Central memory CD8-positive, alpha-beta T cell (primary cell): Measurements from ENCODE around the gene ZBTB44.
"Not testable (repeated sequence)": the region's sequence is repeated elsewhere in the genome, so short reads cannot be mapped to it uniquely, and the experiment has no call there.

ENCODE experiments used
- ATAC-seq: fragments of 150-1000 bp; cut with Tn5 transposase; replicated peaks from 2 replicates; pipeline ENCODE4 v1.10.0; 2022; ENCODE audit warnings: mild to moderate bottlenecking, moderate FRiP score, moderate number of reproducible peaks; ENCODE audit not compliant: poor library complexity, severe bottlenecking; ENCODE audit errors: extremely low read depth
- DNase-seq, 2 donors: peaks; one replicate each; pipeline ENCODE4 v3.0.0; 2021; ENCODE audit warnings: low spot score in 2 of 2
- H3K27ac Mint-ChIP-seq: one replicate; pipeline ENCODE4 v1.8.0; 2022; ENCODE audit warnings: low read depth, mild to moderate bottlenecking, moderate library complexity, mixed read lengths
- H3K27me3 Mint-ChIP-seq: one replicate; pipeline ENCODE4 v1.8.0; 2022; ENCODE audit warnings: mixed read lengths
- H3K36me3 Mint-ChIP-seq: one replicate; pipeline ENCODE4 v1.8.0; 2022; ENCODE audit warnings: mild to moderate bottlenecking, moderate library complexity, mixed read lengths; ENCODE audit not compliant: insufficient read depth
- H3K4me1 Mint-ChIP-seq: one replicate; pipeline ENCODE4 v1.8.0; 2022; ENCODE audit warnings: mixed read lengths
- H3K4me3 Mint-ChIP-seq: one replicate; pipeline ENCODE4 v1.8.0; 2022; ENCODE audit warnings: mild to moderate bottlenecking, moderate library complexity, mixed read lengths
- H3K9me3 Mint-ChIP-seq: one replicate; pipeline ENCODE4 v1.8.0; 2022; ENCODE audit warnings: mixed read lengths

The ZBTB44 gene

GRCh38 chr11:130237282-130238006 is 77.3 kb downstream of the ZBTB44 start:
- Mint-ChIP-seq H3K9me3 (no peaks in the 10 kb centered on the region), H3K27me3 (no peaks in the 10 kb centered on the region), H3K4me1 (no peaks in the 10 kb centered on the region), H3K27ac (no peak overlapping the region), H3K4me3 (no peak overlapping the region), H3K36me3 (peaks cover 40% of the 10 kb centered on the region)
- DNase-seq (no peak), ATAC-seq (no peak)

GRCh38 chr11:130234315-130234714 is 80.4 kb downstream of the ZBTB44 start:
- DNase-seq: no peak
- peaks cover 35% of the 10 kb centered on the region for H3K36me3 Mint-ChIP-seq
- no peak overlapping the region for H3K4me3 Mint-ChIP-seq
- no peak overlapping the region for H3K27ac Mint-ChIP-seq
- ATAC-seq: no peak
- no peaks in the 10 kb centered on the region for H3K4me1 Mint-ChIP-seq
- no peaks in the 10 kb centered on the region for H3K27me3 Mint-ChIP-seq
- H3K9me3 Mint-ChIP-seq: no peaks in the 10 kb centered on the region

GRCh38 chr11:130233888-130234287 is 80.8 kb downstream of the ZBTB44 start:
- H3K36me3 Mint-ChIP-seq: peaks cover 32% of the 10 kb centered on the region
- H3K27ac Mint-ChIP-seq, H3K4me1 Mint-ChIP-seq: not testable (repeated sequence)

GRCh38 chr11:130233486-130233885 is 81.2 kb downstream of the ZBTB44 start:
- ATAC-seq, DNase-seq, H3K4me3 Mint-ChIP-seq, H3K9me3 Mint-ChIP-seq, H3K4me1 Mint-ChIP-seq, H3K27ac Mint-ChIP-seq, H3K27me3 Mint-ChIP-seq: not testable (repeated sequence)
- peaks cover 29% of the 10 kb centered on the region for H3K36me3 Mint-ChIP-seq

More at GRCh38 chr11:130233888-130234287, 80.8 kb downstream of the ZBTB44 start:
- H3K9me3 Mint-ChIP-seq, ATAC-seq, H3K27me3 Mint-ChIP-seq, H3K4me3 Mint-ChIP-seq, DNase-seq: not testable (repeated sequence)

DNA sequence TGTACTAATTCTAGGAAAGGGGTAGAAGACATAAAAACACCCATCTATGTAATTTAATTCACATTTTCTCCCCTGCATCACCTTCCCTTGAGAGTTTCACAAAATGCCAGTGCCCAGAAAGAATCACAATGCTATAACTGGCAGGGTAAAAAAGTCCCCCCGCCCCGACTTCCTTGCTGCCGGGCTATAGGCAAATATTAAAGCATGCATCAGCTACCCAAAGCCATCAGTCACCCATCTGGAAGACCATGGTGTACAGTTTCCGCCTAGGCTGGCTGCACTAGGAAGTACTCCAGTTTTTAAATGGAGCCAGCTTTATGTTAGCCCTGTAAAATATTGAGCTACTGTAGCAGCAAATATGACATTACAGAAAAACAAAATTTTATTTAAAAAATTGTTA is 87.3 kb downstream of the ZBTB44 start:
- Mint-ChIP-seq H3K4me1 (peaks cover 17% of the 10 kb centered on the region), H3K4me3 (no peak overlapping the region), H3K9me3 (no peaks in the 10 kb centered on the region), H3K27me3 (no peaks in the 10 kb centered on the region), H3K36me3 (peaks cover 6% of the 10 kb centered on the region), H3K27ac (no peak overlapping the region)
- DNase-seq: no peak
- no peak for ATAC-seq

DNA sequence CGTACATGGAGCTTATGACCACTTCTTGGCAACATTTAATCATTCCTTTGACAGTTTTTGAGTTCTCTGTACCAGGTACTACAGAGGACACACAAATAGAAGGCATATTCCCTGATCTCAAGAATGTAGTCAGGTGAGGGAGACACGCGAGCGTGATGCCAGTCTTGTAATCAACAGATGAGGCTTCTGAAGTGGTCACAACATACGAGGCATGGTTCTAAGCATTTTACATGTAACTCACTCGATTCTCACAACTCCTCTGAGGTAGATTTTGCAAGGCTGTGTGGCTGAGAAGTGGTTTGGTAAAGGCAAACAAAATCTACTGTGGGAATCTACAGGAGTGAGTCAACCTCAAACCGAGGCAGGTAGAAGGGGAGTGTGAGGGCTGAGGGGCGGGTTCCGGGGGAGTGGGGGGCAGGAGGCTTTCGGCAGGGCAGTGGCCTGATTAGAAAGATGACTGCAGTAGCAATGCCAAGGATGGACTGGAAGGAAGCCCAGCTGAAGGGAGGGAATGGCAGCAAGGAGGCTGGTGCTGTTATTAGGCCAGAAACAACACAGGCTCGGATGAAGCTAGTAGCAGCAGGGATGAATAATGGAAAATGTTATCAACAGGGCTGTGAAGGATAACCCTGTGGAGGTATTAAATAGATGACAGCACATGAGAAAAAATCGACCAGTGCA is 91.3 kb downstream of the ZBTB44 start:
- Mint-ChIP-seq H3K4me3 (no peak overlapping the region), H3K27me3 (no peaks in the 10 kb centered on the region), H3K27ac (peak overlapping the region; percentile 49), H3K36me3 (peaks cover 7% of the 10 kb centered on the region), H3K9me3 (no peaks in the 10 kb centered on the region), H3K4me1 (peaks cover 22% of the 10 kb centered on the region)
- DNase-seq (no peak), ATAC-seq (peak; percentile 46)

DNA sequence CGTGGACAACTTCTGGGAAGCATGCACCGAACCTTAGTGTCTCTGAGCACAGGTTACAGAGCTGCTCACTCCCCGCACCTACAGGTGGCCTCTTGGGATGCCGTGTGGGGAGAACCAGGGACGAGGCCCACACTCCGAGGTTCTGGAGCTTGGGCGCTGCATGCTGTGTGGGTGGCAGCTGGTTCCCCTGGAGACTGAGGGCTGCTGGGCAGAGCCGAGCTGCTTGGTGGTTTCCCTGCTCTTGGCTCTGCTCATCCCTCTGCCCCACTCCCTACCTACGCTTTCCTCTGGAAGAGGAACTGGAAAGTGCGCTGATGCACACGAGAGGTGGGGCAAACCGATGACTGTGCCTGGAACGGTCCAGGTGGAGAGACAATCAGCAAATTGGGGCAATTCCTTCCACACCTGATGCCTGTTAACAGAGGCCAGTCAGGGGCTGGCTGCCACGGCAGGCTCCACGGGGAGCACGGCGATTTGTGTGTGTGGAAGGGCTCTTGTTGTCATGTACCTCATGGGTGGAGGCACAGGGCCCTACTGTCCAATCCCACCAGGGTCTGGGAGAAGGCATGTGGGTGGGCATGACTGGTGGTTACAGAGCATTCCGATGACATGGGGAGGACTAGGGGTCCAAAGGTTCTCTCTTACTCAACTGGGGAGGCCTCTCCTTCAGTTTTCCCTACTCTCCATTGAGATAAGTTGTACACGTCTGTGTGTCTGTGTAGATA is 94.2 kb downstream of the ZBTB44 start:
- H3K36me3 Mint-ChIP-seq: peaks cover 3% of the 10 kb centered on the region
- H3K9me3 Mint-ChIP-seq: no peaks in the 10 kb centered on the region
- H3K4me3 Mint-ChIP-seq: no peak overlapping the region
- peaks cover 22% of the 10 kb centered on the region for H3K4me1 Mint-ChIP-seq
- DNase-seq: no peak
- ATAC-seq: no peak
- H3K27ac Mint-ChIP-seq: no peak overlapping the region
- peaks cover 18% of the 10 kb centered on the region for H3K27me3 Mint-ChIP-seq

- Mint-ChIP-seq H3K4me3 (no peak overlapping the region), H3K4me1 (peaks cover 22% of the 10 kb centered on the region), H3K27me3 (peaks cover 18% of the 10 kb centered on the region), H3K27ac (no peak overlapping the region), H3K9me3 (no peaks in the 10 kb centered on the region), H3K36me3 (peaks cover 4% of the 10 kb centered on the region)
- no peak for DNase-seq
- no peak for ATAC-seq
These were observed 95.6 kb downstream of the ZBTB44 start for GRCh38 chr11:130219148-130219547.

GRCh38 chr11:130218501-130219070 is 96.1 kb downstream of the ZBTB44 start:
- H3K4me1 Mint-ChIP-seq: peaks cover 17% of the 10 kb centered on the region
- peak in 1 of 2 donors; percentile 5 for DNase-seq
- H3K27ac Mint-ChIP-seq: no peak overlapping the region
- peaks cover 4% of the 10 kb centered on the region for H3K36me3 Mint-ChIP-seq
- no peak overlapping the region for H3K4me3 Mint-ChIP-seq
- H3K9me3 Mint-ChIP-seq: no peaks in the 10 kb centered on the region
- ATAC-seq: no peak
- H3K27me3 Mint-ChIP-seq: peaks cover 18% of the 10 kb centered on the region

GRCh38 chr11:130217133-130218031 is 97.3 kb downstream of the ZBTB44 start:
- peaks cover 5% of the 10 kb centered on the region for H3K4me1 Mint-ChIP-seq

GRCh38 chr11:130216591-130217132 is 98.1 kb downstream of the ZBTB44 start:
- H3K27ac Mint-ChIP-seq: no peak overlapping the region
- no peaks in the 10 kb centered on the region for H3K9me3 Mint-ChIP-seq
- no peaks in the 10 kb centered on the region for H3K4me1 Mint-ChIP-seq
- H3K27me3 Mint-ChIP-seq: peaks cover 22% of the 10 kb centered on the region
- peaks cover 4% of the 10 kb centered on the region for H3K36me3 Mint-ChIP-seq
- no peak overlapping the region for H3K4me3 Mint-ChIP-seq
- DNase-seq: peak in 1 of 2 donors; percentile 8
- no peak for ATAC-seq

More at GRCh38 chr11:130217133-130218031, 97.3 kb downstream of the ZBTB44 start:
- no peaks in the 10 kb centered on the region for H3K9me3 Mint-ChIP-seq
- H3K36me3 Mint-ChIP-seq: peaks cover 4% of the 10 kb centered on the region
- DNase-seq (no peak), ATAC-seq (no peak)
- H3K4me3 Mint-ChIP-seq: no peak overlapping the region
- H3K27me3 Mint-ChIP-seq: peaks cover 18% of the 10 kb centered on the region
- peak overlapping the region; percentile 16 for H3K27ac Mint-ChIP-seq
